HG03175 (cell line): Measurements from ENCODE around the gene MEF2A.
"Not testable (repeated sequence)": the region's sequence is repeated elsewhere in the genome, so short reads cannot be mapped to it uniquely, and the experiment has no call there.

Experiments used
- ATAC-seq: cut with Tn5 transposase; IDR thresholded peaks from one replicate; pipeline ENCODE4 v1.9.1; 2021; ENCODE audit warnings: mild to moderate bottlenecking, moderate library complexity; ENCODE audit not compliant: unreplicated experiment

MEF2A gene

GRCh38 chr15:99726333-99726732 is 160.5 kb downstream of the MEF2A start:
- no peak for ATAC-seq

DNA sequence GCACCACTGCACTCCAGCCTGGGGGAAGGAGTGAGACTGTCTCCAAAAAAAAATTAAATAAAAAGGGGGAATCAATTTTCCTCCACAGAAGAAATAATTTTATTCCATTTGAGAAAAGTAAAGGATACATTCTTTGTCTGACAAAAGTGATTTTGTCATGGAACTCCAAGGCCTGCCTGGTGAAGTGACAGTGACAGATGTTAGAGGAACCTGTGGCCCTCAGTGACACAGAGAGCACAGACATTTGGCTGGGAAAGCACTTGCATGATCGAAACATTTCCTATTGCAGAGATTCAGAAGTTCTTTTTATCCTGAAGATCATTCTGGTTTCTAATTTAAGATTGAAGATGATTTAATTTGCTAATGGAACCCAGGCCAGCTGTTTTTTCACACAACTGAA is 161.5 kb downstream of the MEF2A start:
- ATAC-seq = no peak

DNA sequence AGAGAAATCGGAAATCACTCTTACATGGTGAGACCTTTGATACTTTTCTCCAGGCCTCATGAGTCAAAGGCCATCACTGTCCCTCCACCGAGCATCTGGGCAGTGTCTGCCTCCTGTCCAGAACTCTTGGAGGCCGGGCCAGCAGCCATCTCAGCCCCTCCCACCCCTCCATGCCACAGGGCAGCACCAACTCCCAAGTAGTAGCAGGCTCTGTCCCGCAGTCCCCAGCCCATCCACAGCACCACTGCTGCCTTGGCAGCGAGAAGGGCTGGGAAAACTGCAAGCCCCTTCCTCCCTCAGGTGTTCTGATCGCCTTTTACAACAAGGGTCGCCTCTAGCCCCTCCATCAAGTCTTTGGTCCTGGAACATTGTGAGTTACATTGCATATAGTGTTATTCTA is 161.9 kb downstream of the MEF2A start:
- ATAC-seq = no peak

DNA sequence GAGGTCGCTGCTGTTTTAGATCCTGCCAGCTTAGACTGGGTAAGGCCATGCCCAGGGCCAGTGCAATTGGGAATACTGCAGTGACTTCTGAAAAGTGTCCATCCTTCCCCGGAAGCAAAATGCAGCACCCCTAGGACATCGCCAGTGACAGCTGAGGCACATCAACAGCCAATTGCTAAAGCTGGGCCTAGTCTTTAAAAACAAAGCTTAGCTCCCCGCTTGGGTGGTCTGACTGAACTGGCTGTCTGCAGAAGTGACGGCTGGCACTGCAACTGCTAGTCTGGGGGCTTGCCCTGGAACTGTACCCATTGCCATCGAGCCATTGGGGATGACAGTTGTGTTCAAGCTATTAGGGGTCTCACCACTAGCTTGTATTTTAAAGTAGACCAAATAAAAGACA is 163.1 kb downstream of the MEF2A start:
- ATAC-seq = no peak

DNA sequence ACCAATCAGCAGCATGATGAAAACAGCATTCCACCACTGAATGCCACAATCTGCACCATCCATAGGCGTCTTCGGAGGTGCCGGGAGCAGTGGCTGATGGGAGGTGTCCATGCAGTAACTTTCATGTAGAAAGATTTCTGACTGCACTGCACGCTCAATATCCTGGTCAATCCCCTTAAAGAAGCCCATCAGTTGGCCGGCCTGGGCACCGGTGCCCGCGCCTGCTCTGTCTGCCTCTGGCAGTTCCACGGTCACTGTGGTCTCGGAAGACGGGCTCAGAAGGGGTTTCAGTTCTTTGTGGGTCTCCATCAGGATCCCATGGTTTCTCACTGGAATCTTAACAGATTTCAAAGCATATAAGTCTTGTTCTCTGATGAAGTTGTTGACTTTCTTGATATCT is 163.5 kb downstream of the MEF2A start:
- ATAC-seq = no peak

- ATAC-seq = no peak
These were observed 164.1 kb downstream of the MEF2A start for GRCh38 chr15:99729920-99730319.

DNA sequence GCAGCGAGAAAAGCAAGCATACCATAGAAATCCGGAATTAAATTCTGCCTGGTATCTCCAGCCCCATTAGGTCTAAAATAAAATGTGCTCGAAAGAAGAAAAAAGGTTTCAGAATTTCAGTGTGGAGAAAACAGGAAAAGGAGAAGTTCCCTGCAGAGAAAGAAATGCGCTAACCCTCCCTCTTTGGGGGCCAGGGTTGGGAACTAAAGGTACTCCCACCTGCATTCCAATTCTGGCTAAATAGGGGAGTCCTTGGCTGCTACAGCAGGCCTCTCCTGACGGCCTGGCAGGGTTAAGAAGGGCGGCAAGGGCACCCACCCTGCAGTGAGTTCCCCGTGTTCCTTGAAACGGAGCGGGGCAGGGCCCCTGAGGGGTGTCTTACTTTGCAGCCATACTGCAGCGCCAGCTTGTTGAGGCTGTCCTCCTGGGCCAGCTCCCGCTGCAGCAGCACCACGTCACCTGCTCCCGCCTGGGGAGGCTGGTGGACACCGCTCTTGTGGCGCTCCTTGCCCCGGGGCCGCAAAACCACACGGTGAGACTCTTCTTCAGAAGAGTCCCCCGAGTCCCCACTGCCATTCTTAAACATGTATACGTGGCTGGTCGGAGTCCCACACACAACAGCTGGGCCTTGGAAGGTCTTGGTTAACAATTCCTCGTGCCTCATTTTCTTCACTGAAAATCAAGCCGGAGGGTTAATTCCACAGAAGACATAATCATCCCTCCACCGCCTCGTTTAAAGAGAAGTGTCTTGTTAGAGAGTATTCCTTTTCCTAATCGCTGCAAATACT is 165.7 kb downstream of the MEF2A start:
- ATAC-seq = no peak

- ATAC-seq = no peak
These were observed 166.5 kb downstream of the MEF2A start for GRCh38 chr15:99732124-99732750.

DNA sequence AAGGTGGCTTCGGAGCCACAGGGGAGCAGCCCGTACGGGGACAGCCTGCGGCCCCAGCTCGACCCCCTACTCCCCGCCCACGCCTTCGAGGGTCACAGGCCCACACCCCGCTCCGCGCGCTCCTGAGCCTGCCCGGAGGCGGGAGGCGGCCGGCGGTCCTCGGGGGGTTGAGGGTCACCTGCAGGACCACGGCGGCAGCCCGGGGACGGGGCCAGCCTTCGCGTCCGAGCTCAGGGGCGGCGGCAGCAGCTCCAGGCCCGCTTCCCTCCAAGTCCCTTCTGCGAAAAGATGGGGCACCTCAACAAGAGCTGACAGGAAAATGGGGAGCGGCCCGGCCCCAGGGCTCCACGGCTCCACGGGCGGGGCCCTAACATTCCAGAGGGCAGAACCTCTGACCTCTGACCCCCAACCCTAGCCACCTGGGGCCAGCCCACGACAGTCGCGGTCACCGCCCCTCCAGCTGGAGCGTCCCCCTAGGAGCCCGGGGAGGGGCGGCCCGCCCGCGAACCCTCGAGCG is 167.0 kb downstream of the MEF2A start:
- peak; percentile 30 for ATAC-seq

GRCh38 chr15:99733268-99734039 is 167.7 kb downstream of the MEF2A start, which contains the start of gene LYSMD4:
TSS of gene LYSMD4 (minus strand) at chr15:99733437. CDS start at chr15:99731999, 1,438 bp downstream.
- ATAC-seq = peak; percentile 99

- ATAC-seq = not testable (repeated sequence)
These were observed 168.2 kb downstream of the MEF2A start for GRCh38 chr15:99734040-99734291.

DNA sequence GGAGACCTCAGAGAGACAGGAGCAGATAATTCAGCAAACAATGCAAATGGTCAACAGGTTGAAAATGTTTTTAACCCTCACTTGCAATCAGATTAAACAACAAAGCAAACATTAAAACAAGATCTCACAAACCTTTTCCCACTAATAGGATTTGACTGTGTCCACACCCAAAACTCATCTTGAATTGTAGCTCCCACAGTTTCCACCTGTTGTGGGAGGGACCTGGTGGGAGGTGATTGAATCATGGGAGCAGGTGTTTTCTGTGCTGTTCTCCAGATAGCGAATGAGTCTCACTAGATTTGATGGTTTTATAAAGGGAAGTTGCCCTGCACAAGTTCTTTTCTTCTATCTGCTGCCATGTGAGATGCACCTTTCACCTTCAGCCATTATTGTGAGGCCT is 168.8 kb downstream of the MEF2A start:
- ATAC-seq = no peak

GRCh38 chr15:99735868-99736267 is 170.1 kb downstream of the MEF2A start:
- ATAC-seq = no peak

- ATAC-seq = no peak
These were observed 170.9 kb downstream of the MEF2A start for GRCh38 chr15:99736702-99737101.

GRCh38 chr15:99738021-99738847 is 172.4 kb downstream of the MEF2A start:
- ATAC-seq = no peak

DNA sequence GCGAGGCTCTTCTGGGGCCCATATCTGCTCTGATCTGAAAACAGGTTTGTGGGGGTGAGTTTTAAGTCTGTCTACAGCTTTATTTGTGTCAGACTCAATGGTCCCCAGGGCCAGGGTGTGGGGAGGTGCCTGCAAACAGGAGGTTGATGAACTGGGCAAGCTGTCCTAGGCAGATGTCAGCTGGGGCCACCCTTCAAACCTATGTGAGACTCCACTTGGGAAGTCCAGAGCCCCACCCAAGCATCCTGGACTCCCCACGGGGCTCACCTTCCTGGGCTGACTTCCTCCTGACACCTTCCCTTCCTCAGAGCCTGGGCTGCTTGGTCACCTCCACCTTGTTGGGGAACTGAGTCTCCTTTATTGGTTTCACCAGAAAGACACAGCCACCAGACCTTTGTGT is 176.1 kb downstream of the MEF2A start:
- no peak for ATAC-seq

GRCh38 chr15:99744142-99744541 is 178.4 kb downstream of the MEF2A start:
- ATAC-seq = no peak

- ATAC-seq = no peak
These were observed 179.7 kb downstream of the MEF2A start for GRCh38 chr15:99745370-99746086.

GRCh38 chr15:99749386-99749785 is 183.6 kb downstream of the MEF2A start:
- no peak for ATAC-seq

GRCh38 chr15:99750326-99750725 is 184.5 kb downstream of the MEF2A start:
- not testable (repeated sequence) for ATAC-seq
